Measurements from ENCODE around the gene FUT6.

The FUT6 gene

GRCh38 chr19:5827891-5828660 is 11.4 kb downstream of the FUT6 start:
- DNase-seq, result peak; percentile 96 to 98

GRCh38 chr19:5827342-5827890 is 12.1 kb downstream of the FUT6 start:
- no peak for DNase-seq

DNA sequence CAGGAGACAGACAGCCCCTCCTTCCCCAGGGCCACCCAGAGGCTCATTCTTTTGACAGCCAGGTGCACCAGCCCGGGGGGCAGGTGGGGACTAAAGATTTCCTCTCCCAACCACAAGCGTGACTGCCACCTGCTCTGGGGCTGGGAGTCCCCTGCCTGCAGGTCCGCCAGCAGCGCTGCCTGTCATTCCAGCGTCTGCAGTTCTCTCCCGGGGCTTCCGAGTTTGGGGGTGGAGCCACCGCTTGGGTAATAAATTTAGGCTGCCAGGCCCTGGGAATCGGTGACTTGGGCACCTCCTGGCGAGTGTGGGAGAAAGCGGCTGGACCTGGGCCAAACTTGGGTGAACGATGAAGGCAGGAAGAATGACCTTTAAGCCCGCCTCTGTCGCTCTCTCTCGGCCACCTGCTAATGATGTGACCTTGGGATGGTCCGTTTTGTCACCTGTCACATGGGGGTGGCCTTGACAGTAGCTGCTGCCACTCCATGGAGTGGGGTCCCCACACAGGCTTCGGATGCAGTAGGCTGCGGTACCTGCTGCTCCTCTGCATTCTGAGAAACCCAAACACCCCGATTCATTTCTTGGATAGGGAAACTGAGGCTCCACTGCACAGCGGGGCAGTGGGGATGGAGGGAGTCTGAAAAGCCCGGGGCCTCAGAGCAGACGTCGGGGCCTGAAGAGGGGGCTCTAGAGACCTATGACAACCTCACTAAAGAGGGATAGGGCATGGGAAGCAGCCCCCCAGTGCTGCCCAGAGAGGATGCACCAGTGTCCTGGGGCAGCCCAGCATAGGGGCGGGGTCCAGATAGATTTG is 12.8 kb downstream of the FUT6 start:
- DNase-seq, result no peak

- no peak for DNase-seq
Observed at GRCh38 chr19:5825178-5825577, 14.3 kb downstream of the FUT6 start.

DNA sequence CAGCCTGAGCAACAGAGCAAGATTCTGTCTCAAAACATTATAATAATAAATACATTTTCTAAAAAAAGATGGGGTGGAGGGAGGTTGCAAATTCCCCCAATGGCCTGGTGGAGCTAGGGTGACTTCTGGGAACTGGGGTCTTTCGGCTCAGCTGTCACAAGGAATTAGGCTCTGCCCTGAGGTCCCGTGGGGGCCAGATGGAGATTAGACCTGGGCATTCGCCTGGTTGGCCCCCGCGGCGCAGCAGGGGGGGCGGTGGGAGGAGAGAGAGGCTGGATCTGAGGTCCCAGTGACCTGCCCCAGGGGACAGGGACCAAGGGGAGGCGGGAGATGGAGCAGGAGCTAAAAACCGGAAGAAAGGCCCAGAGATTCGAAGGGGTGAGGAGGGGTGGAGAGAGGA is 14.8 kb downstream of the FUT6 start:
- no peak for DNase-seq

DNA sequence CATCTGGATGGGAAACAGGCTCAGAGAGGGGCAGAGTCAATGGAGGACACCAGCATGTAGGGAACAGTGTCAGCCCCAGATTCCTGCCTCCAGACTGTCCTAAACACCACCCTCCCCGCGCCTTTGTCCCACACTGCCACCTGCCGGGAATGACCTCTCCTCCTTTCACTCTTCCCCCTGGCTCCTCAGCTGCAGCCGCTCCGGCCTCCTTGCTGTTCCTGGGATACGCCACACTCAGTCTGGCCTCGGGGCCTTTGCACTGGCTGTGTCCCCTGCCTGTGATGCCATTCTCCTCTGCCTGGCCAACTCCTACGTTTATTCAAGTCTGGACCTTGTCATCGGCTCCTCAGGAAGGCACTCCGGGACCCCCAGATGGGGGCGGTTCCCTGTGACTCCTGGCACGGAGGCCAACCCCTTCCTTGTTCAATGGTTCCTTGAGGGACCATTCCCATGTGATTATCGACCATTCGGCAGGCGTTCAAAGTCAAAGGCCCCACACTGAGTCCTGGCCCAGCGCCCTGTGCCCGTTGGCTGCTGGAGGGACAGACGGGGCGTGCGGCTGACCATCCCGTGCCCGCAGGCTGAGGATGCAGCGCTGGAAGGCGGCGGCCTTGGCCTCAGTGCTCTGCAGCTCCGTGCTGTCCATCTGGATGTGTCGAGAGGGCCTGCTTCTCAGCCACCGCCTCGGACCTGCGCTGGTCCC is 15.8 kb downstream of the FUT6 start:
- no peak for DNase-seq

DNA sequence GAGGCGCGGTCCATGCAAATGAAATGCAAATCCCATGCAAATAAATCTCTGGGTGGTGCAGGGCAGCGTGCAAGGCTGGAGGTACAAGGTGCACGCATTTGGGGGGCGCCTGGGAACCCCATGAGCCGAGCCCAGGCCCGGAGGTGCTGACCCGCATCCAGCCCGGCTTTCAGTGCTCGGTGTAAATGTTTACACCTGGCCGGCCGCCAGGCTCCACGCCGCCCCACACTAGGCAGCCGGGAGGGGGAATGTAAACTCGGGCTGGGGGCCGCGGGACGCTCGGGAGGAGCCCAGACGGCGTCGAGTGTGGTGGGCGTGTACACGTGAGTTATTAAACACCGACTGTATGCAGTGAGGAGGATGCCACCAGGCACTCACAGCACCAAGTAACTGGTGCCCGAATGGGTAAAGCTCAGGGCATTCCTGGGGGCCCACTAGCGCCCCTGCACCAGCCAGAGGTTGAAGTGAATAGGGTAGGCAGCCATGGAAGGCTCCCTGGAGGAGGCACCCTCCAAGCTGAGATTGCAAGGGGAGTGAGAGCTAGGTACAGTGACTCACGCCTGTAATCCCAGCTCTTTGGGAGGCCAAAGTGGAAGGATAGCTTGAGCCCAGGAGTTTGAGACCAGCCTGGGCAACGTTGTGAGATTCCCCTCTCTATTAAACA is 17.2 kb downstream of the FUT6 start:
- no peak for DNase-seq

DNA sequence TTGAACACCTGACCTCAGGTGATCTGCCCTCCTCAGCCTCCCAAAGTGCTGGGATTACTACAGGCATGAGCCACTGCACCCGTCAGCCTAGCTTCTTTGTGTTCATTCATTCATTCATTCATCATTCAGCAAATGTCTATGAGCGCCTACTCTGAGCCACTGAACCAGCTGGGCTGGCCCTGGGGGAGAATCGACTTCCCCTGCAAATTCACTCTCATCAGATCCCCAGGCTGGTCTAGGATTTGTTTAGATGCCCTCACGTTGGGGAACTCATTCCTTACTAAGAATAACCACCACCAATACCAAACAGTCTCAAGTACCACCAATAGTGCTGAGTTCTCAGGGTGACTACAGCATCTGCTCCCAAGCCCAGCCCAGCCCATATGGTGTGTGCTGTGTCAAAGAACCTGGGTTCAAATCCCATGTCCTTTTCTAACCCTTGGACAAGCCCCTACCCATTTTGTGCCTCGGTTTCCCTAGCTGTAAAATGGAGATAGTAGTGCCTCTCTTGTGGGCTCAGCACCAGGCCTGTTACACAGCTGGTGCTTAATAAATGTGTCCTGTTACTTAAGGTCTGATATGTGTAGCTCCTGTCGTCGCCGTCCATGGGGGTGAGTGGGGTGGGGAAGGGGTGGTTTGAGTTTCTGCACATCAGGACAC is 17.9 kb downstream of the FUT6 start:
- no peak for DNase-seq

DNA sequence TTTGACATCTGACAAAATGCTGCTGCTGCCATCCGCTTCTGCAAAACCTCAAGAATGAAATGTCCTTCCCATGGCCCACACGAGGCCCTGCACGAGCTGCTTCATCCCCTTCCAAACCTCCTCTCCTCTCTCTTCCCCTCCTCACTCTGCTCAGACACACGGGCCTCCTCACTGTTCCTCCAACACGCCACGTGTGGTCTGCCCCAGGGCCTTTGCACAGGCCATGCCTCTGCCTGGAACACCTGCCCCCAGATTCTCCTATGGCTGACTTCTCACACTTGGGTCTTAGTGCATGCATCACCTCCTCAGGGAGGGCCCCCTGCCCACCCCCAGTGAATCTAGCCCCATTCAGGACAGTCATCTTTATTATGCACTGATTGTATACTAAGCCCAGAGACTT is 18.7 kb downstream of the FUT6 start:
- DNase-seq, result no peak

DNA sequence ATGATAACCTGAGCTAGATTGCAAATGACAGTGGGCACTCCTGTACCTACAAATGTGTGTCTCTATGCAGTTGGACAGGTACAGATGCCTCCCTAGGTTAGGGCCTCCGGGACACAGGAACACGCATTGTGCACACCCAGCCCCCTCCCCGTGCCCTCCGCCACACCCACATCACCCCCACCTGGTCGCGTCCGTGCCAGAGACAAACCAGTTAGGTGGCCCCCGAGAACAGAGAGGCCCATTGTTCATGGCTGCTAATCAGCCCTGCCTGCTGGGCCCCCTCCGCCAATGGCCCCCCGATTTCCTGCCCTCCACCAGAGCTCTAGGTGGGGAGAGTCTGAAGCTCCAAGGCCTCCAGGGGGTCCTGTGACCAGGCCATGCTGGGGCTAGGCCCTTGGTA is 20.9 kb downstream of the FUT6 start:
- no peak for DNase-seq

DNA sequence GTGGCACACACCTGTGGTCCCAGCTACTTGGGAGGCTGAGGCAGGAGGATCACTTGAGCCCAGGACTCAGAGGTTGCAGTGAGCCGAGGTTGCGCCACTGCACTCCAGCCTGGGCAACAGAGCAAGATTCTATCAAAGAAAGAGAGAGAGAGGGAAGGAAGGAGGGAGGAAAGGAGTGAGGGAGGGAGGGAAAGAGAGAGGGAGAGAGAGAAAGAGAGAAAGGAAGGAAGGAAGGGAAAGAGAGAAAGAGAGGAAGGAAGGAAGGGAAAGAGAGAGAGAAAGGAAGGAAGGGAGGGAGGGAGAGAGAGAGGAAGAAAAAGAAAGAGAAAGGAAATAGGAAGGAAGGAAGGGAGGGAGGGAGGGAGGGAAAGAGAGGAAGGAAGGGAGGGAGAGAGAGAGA is 22.3 kb downstream of the FUT6 start:
- no peak for DNase-seq

DNA sequence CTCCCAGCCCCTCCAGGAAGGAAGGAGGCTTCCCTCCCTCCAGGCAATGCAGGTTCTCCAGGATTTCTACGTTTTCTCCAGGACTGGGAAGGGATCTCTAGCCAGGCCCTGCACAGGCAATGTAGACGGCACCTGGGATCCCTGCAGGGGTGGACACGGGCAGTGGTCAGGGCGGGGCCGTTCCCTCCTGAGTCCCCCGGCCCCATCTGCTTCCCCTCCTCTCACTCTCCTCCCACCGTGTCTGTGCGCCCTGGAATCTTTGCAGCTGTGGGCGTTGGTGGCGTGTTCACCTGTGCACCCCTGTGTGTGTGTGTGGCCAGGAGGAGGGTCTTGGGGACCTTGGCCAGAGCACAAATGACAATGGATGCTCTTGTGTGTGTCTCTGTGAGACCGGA is 24.7 kb downstream of the FUT6 start:
- DNase-seq, result no peak

- no peak for DNase-seq
Observed at GRCh38 chr19:5814123-5814851, 25.2 kb downstream of the FUT6 start.

DNA sequence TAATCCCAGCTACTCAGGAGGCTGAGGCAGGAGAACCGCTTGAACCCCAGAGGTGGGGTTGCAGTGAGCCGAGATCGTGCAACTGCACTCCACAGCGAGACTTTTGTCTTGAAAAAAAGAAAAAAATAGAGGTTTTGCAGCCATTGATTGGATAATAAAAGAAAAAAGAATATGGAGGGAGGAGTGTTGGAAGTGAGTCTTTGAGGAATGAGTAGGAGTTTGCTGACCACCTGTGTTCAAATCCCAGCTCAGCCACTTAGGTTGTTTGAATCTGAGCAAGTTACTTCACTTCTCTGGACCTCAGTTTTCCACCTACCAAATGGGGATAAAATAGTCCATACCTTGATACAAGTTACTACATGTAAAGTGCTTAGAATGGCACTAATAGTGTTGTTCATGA is 28.4 kb downstream of the FUT6 start:
- no peak for DNase-seq

- DNase-seq, result no peak
Observed at GRCh38 chr19:5809469-5809868, 30.0 kb downstream of the FUT6 start.

- no peak for DNase-seq
Observed at GRCh38 chr19:5809053-5809452, 30.4 kb downstream of the FUT6 start.

DNA sequence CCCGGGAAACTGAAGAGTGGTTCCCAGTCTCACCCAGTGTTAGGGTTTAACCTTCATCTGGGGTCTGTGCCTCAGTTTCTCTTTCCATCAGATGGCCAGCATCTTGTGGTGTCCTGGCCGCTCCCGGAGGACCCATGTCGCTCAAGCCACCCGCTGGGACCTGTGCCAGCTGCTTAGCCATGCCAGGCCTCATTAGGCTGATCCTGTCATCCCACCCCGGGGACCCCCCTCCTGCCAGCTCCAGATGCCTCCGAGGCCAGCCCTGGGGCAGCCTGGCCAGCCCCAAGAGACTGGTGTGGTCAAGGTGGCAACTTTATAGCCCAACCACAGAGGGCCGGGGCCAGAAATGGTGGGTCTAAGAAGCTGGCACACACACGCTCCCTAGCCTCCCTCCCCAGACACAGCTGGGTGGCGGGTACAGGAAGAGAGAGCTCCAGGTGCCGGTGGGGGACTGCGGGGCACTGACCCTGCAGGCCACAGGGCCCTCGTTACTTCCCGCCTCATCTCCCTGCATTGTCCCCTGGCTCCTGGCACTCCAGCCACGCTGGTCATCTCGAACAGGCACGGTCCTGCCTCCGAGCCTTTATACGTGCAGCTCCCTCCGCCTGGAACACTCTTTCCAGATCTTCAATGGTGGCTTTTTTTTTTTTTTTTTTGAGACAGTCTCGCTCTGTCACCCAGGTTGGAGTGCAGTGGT is 31.2 kb downstream of the FUT6 start:
- no peak for DNase-seq

DNA sequence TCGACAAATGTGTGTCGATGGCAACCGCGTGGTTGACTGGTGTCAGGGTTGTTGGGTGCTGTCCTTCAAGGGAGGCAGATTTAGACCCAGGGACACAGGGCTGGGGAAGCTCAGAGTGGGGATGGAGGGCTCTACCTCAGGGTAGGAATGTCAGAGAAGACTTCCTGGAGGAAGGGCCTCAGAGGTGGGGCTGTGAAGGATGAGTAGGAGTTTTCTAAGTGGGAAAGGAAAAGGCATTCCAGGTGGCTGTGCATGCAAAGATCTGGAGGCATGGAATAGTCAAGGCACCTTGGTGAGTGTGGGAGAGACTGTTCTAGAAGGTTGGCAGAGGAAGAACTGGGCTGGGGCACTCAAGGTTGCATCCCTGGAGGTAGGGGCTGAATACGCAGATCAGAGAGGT is 32.6 kb downstream of the FUT6 start:
- no peak for DNase-seq

DNA sequence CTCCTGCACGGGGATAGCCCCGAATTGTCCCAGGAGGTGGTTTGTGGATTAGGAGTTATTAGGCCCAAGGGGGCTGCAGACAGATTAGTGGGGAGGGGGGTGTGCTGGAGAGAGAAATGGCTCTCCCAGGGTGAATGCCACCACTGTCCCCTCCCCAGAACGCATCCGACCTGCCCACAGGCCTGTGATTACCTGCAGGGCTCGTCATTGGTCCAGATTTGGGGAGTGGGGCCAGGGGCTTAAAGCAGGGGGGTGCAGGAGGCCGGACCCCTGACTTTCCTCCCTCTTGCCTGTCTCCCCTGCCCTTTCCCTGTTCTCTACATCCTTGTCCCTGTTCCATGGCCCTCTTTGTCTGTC is 33.4 kb downstream of the FUT6 start:
- no peak for DNase-seq

GRCh38 chr19:5805462-5806132 is 33.9 kb downstream of the FUT6 start:
- DNase-seq, result peak; percentile 56 to 65

Data from stimulated activated CD4-positive, alpha-beta T cell treated with anti-CD3 and anti-CD28 coated beads, Interleukin-2, amount 100 ng/mL, for 48 hours (primary cell).